Vagina (tissue), 2 donors: ENCODE results near the gene MSL3B.

ENCODE experiments used
- DNase-seq, 2 donors: peaks; one replicate each; pipeline ENCODE4 v3.0.0-alpha.2; 2017; ENCODE audit errors: extremely low spot score in 2 of 2
- H3K27ac ChIP-seq: fragments of 200-600 bp; sonication (generic); one replicate; pipeline ENCODE4 v1.5.1; 2019
- H3K27me3 ChIP-seq: fragments of 200-600 bp; sonication (generic); one replicate; pipeline ENCODE4 v1.5.1; 2019
- H3K36me3 ChIP-seq, 2 donors: fragments of 200-600 bp; sonication (generic); one replicate each; pipeline ENCODE4 v1.5.1; 2017 to 2019
- H3K4me1 ChIP-seq: fragments of 200-600 bp; sonication (generic); one replicate; pipeline ENCODE4 v1.5.1; 2019
- H3K4me3 ChIP-seq, 2 donors: fragments of 200-600 bp; sonication (generic); 1 replicate in 1 of 2; 2 replicates in 1 of 2; pipeline ENCODE4 v1.5.1; 2016 to 2019
- H3K9me3 ChIP-seq: fragments of 200-600 bp; sonication (generic); one replicate; pipeline ENCODE4 v1.5.1; 2019
- CTCF ChIP-seq, 3 experiments: fragments of 450-650 bp in 2 of 3; fragments of 200-600 bp in 1 of 3; sonication (generic) in 1 of 3; IDR thresholded peaks; one replicate each; pipeline ENCODE4 v1.5.1; 2017 to 2019; ENCODE audit warnings: antibody characterized with exemption in 3 of 3, mild to moderate bottlenecking in 2 of 3, moderate library complexity in 2 of 3
- POLR2A ChIP-seq, 2 donors: fragments of 450-650 bp; IDR thresholded peaks; one replicate each; pipeline ENCODE4 v1.6.1; 2017; ENCODE audit warnings: antibody characterized with exemption in 2 of 2, mild to moderate bottlenecking in 2 of 2, moderate library complexity in 2 of 2
- POLR2AphosphoS5 ChIP-seq, 2 donors: sonication (generic); formaldehyde crosslinking; IDR thresholded peaks; one replicate each; pipeline ENCODE4 v1.9.0; 2017; ENCODE audit warnings: antibody characterized with exemption in 2 of 2, mild to moderate bottlenecking in 2 of 2, low read depth in 1 of 2; ENCODE audit not compliant: insufficient read depth in 1 of 2
- intact Hi-C: fragments of 100-400 bp; cut with DNase I; formaldehyde crosslinking; loops from one replicate; pipeline ENCODE4 v1.15.1; 2023

MSL3B gene

GRCh38 chr2:233853353-233853752, 14.8 kb downstream of the MSL3B start:
- Histone ChIP-seq H3K36me3 (no peaks in the 10 kb centered on the region), H3K4me1 (peaks cover 14% of the 10 kb centered on the region), H3K27ac (no peak overlapping the region), H3K9me3 (no peaks in the 10 kb centered on the region), H3K27me3 (no peaks in the 10 kb centered on the region), H3K4me3 (peak overlapping the region in 1 of 2 donors; percentile 64)
- intact Hi-C loops, result no loop called here
- TF ChIP-seq POLR2AphosphoS5 (IDR thresholded peaks at IDR 0.05; ENCODE audit: insufficient read depth in 1 of 2, low read depth in 1 of 2), result no peak
- no peak for TF ChIP-seq POLR2A (IDR thresholded peaks at IDR 0.05)
- TF ChIP-seq CTCF (IDR thresholded peaks at IDR 0.05), result no peak
- DNase-seq, result peak in 1 of 2 donors; percentile 54

GRCh38 chr2:233852056-233852455, 16.1 kb downstream of the MSL3B start:
- Histone ChIP-seq H3K27ac (no peak overlapping the region), H3K27me3 (no peaks in the 10 kb centered on the region), H3K36me3 (no peaks in the 10 kb centered on the region), H3K9me3 (no peaks in the 10 kb centered on the region), H3K4me1 (peaks cover 14% of the 10 kb centered on the region), H3K4me3 (no peak overlapping the region)
- intact Hi-C loops, result no loop called here
- DNase-seq, result peak in 1 of 2 donors; percentile 52
- TF ChIP-seq POLR2AphosphoS5 (IDR thresholded peaks at IDR 0.05; ENCODE audit: insufficient read depth in 1 of 2, low read depth in 1 of 2) (no peak), CTCF (IDR thresholded peaks at IDR 0.05) (no peak), POLR2A (IDR thresholded peaks at IDR 0.05) (no peak)

- peaks cover 14% of the 10 kb centered on the region for H3K4me1 ChIP-seq
- no peak overlapping the region for H3K4me3 ChIP-seq
- no peaks in the 10 kb centered on the region for H3K36me3 ChIP-seq
- H3K9me3 ChIP-seq, result no peaks in the 10 kb centered on the region
- no peak for TF ChIP-seq POLR2AphosphoS5 (IDR thresholded peaks at IDR 0.05; ENCODE audit: insufficient read depth in 1 of 2, low read depth in 1 of 2)
- no peak for TF ChIP-seq CTCF (IDR thresholded peaks at IDR 0.05)
- TF ChIP-seq POLR2A (IDR thresholded peaks at IDR 0.05), result no peak
- intact Hi-C loops, result no loop called here
- H3K27me3 ChIP-seq, result no peaks in the 10 kb centered on the region
- peak in 1 of 2 donors; percentile 5 for DNase-seq
- no peak overlapping the region for H3K27ac ChIP-seq
Observed at GRCh38 chr2:233851169-233851568, 17.0 kb downstream of the MSL3B start.

GRCh38 chr2:233850745-233851144, 17.4 kb downstream of the MSL3B start:
- intact Hi-C loops, result no loop called here
- H3K36me3 ChIP-seq, result no peaks in the 10 kb centered on the region
- H3K27ac ChIP-seq, result no peak overlapping the region
- H3K27me3 ChIP-seq, result no peaks in the 10 kb centered on the region
- H3K4me3 ChIP-seq, result no peak overlapping the region
- DNase-seq, result no peak
- no peaks in the 10 kb centered on the region for H3K9me3 ChIP-seq
- peaks cover 14% of the 10 kb centered on the region for H3K4me1 ChIP-seq
- TF ChIP-seq POLR2AphosphoS5 (IDR thresholded peaks at IDR 0.05; ENCODE audit: insufficient read depth in 1 of 2, low read depth in 1 of 2), result no peak
- no peak for TF ChIP-seq POLR2A (IDR thresholded peaks at IDR 0.05)
- no peak for TF ChIP-seq CTCF (IDR thresholded peaks at IDR 0.05)

GRCh38 chr2:233849607-233850271, 18.4 kb downstream of the MSL3B start:
- Histone ChIP-seq H3K27ac (no peak overlapping the region), H3K4me3 (no peak overlapping the region), H3K9me3 (no peaks in the 10 kb centered on the region), H3K27me3 (no peaks in the 10 kb centered on the region), H3K36me3 (no peaks in the 10 kb centered on the region), H3K4me1 (peaks cover 9% of the 10 kb centered on the region)
- intact Hi-C loops, result no loop called here
- DNase-seq, result no peak
- TF ChIP-seq POLR2A (IDR thresholded peaks at IDR 0.05) (no peak), CTCF (IDR thresholded peaks at IDR 0.05) (no peak), POLR2AphosphoS5 (IDR thresholded peaks at IDR 0.05; ENCODE audit: insufficient read depth in 1 of 2, low read depth in 1 of 2) (no peak)
